Keratinocyte (primary cell): Measurements from ENCODE around the gene OR14J1. TPM values are rescaled to one million over a fixed set of nuclear protein-coding genes. Genes with fewer than 3 reads are reported as not detected.

Source experiments
- DNase-seq: peaks from one replicate; pipeline ENCODE4 v3.0.0-alpha.2; 2011; ENCODE audit warnings: low read depth, missing footprints, low spot score
- FAIRE-seq: peaks from 2 replicates; lab custom pipeline; 2011; peaks lifted over from hg19 to GRCh38; lab: Jason Lieb, UNC
- H2AFZ ChIP-seq: 2 replicates; pipeline ENCODE4 v1.6.0; 2012; ENCODE audit warnings: low read length, control low read depth, inconsistent platforms; ENCODE audit not compliant: control insufficient read depth
- H3K27ac ChIP-seq: 2 replicates; pipeline ENCODE4 v1.5.1; 2011; ENCODE audit warnings: low read length; ENCODE audit not compliant: control insufficient read depth, insufficient read depth
- H3K27me3 ChIP-seq: 3 replicates; pipeline ENCODE4 v1.6.0; 2011; ENCODE audit warnings: low read length; ENCODE audit not compliant: control insufficient read depth, insufficient read depth; ENCODE audit errors: extremely low read depth
- H3K36me3 ChIP-seq, 2 experiments: 2 replicates in 1 of 2; 3 replicates in 1 of 2; pipeline ENCODE4 v1.5.1; 2011; ENCODE audit warnings: low read length in 2 of 2, mild to moderate bottlenecking in 1 of 2; ENCODE audit not compliant: control insufficient read depth in 2 of 2, insufficient read depth in 2 of 2; ENCODE audit errors: extremely low read depth in 1 of 2
- H3K4me1 ChIP-seq: 3 replicates; pipeline ENCODE4 v1.5.1; 2011; ENCODE audit warnings: low read length; ENCODE audit not compliant: control insufficient read depth, insufficient read depth; ENCODE audit errors: extremely low read depth
- H3K4me2 ChIP-seq: 3 replicates; pipeline ENCODE4 v1.6.0; 2011; ENCODE audit warnings: low read depth, low read length; ENCODE audit not compliant: control insufficient read depth, insufficient read depth; ENCODE audit errors: extremely low read depth
- H3K4me3 ChIP-seq, 3 experiments: fragments of 200-600 bp in 1 of 3; sonication (generic) in 1 of 3; 2 replicates in 2 of 3; 3 replicates in 1 of 3; pipeline ENCODE4 v1.5.1; 2011 to 2016; ENCODE audit warnings: low read length in 3 of 3, mild to moderate bottlenecking in 3 of 3, control low read depth in 2 of 3, inconsistent platforms in 1 of 3, low read depth in 1 of 3, mixed read lengths in 1 of 3, mixed run types in 1 of 3, moderate library complexity in 1 of 3; ENCODE audit not compliant: control insufficient read depth in 2 of 3, insufficient read depth in 2 of 3; ENCODE audit errors: extremely low read depth in 1 of 3
- H3K79me2 ChIP-seq: 2 replicates; pipeline ENCODE4 v1.6.0; 2012; ENCODE audit warnings: low read length; ENCODE audit not compliant: control insufficient read depth, insufficient read depth
- H3K9ac ChIP-seq: 3 replicates; pipeline ENCODE4 v1.6.0; 2011; ENCODE audit warnings: low read length; ENCODE audit not compliant: control insufficient read depth, insufficient read depth; ENCODE audit errors: extremely low read depth
- H3K9me1 ChIP-seq: 3 replicates; pipeline ENCODE4 v1.6.0; 2011; ENCODE audit warnings: low read length; ENCODE audit not compliant: control insufficient read depth, insufficient read depth; ENCODE audit errors: extremely low read depth
- H3K9me3 ChIP-seq: 2 replicates; pipeline ENCODE4 v1.5.1; 2012; ENCODE audit warnings: low read depth, low read length; ENCODE audit not compliant: control insufficient read depth
- H4K20me1 ChIP-seq: 3 replicates; pipeline ENCODE4 v1.6.0; 2011; ENCODE audit warnings: low read length; ENCODE audit not compliant: control insufficient read depth, insufficient read depth; ENCODE audit errors: extremely low read depth
- EZH2 ChIP-seq: IDR thresholded peaks from one replicate; pipeline ENCODE4 v1.6.1; 2012; ENCODE audit warnings: inconsistent platforms, mild to moderate bottlenecking, low read length, moderate library complexity
- dilution Hi-C: fragments of 300-500 bp; cut with MboI; formaldehyde crosslinking; loops from one replicate; pipeline ENCODE4 v1.7.0; 2020; ENCODE audit warnings: low sequenced_read_pairs; ENCODE audit not compliant: extremely low pct_ligation_motif_present
- polyA plus RNA-seq, 5 experiments: library from polyadenylated mRNA; depleted of rRNA in 3 of 5; stranded (reverse) in 3 of 5; stranded (forward) in 1 of 5; unstranded in 1 of 5; fragments of >200 nt; gene quantifications; 1 replicate in 1 of 5; 2 replicates in 3 of 5; 3 replicates in 1 of 5; pipeline versions ENCODE4 v1.2.1 to v1.2.3, GENCODE V29; 2011 to 2012; ENCODE audit warnings: missing spikeins in 2 of 5, low read depth in 1 of 5, low replicate concordance in 1 of 5
- TF ChIP-seq, protein P1 (sequence below), 3 experiments: IDR thresholded peaks in 1 of 3; conservative IDR thresholded peaks in 1 of 3; optimal IDR thresholded peaks in 1 of 3; 2 replicates in 2 of 3; 3 replicates in 1 of 3; pipeline versions ENCODE3 to v1.5.1; 2011; ENCODE audit warnings: low read length in 3 of 3, mild to moderate bottlenecking in 3 of 3, moderate library complexity in 2 of 3, control low read depth in 1 of 3, inconsistent platforms in 1 of 3; ENCODE audit not compliant: insufficient read depth in 2 of 3; ENCODE audit errors: extremely low read depth in 1 of 3

OR14J1 gene
- polyA plus RNA-seq, 1 donor (not counting 4 experiments of a cell fraction or from before 2014, with no cell fraction given) = not detected

DNA sequence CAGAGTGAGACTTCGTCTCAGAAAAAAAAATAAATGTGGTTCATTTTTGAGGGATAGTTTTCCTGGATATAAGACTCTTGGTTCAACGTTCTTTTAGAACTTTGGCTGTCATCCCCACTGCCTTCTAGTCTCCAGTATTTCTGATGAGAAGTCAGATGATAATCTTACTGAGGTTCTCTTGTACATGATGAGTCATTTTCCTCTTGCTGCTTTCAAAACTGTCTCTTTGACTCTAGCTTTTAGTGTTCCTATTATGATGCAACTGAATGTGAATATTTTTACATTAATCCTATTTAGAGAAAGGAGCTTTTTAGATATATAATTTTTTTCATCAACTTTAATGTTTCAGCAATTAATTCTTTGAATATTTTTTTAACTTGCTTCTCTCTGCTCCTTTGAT, 46.0 kb upstream of the OR14J1 start:
- Histone ChIP-seq H3K36me3 (no peaks in the 10 kb centered on the region), H3K4me1 (no peaks in the 10 kb centered on the region), H3K79me2 (no peaks in the 10 kb centered on the region), H4K20me1 (no peaks in the 10 kb centered on the region), H3K27ac (no peak overlapping the region), H3K27me3 (no peaks in the 10 kb centered on the region), H3K9ac (no peak overlapping the region), H3K4me3 (no peak overlapping the region), H3K9me3 (no peaks in the 10 kb centered on the region), H2AFZ (no peak overlapping the region), H3K4me2 (no peak overlapping the region), H3K9me1 (no peaks in the 10 kb centered on the region)
- FAIRE-seq (no peak), DNase-seq (no peak)
- dilution Hi-C loops = no loop called here
- TF ChIP-seq, protein P1, sequence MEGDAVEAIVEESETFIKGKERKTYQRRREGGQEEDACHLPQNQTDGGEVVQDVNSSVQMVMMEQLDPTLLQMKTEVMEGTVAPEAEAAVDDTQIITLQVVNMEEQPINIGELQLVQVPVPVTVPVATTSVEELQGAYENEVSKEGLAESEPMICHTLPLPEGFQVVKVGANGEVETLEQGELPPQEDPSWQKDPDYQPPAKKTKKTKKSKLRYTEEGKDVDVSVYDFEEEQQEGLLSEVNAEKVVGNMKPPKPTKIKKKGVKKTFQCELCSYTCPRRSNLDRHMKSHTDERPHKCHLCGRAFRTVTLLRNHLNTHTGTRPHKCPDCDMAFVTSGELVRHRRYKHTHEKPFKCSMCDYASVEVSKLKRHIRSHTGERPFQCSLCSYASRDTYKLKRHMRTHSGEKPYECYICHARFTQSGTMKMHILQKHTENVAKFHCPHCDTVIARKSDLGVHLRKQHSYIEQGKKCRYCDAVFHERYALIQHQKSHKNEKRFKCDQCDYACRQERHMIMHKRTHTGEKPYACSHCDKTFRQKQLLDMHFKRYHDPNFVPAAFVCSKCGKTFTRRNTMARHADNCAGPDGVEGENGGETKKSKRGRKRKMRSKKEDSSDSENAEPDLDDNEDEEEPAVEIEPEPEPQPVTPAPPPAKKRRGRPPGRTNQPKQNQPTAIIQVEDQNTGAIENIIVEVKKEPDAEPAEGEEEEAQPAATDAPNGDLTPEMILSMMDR (optimal IDR thresholded peaks at IDR 0.05 in 1 of 3, IDR thresholded peaks at IDR 0.05 in 1 of 3, conservative IDR thresholded peaks at IDR 0.05 in 1 of 3; ENCODE audit: extremely low read depth in 1 of 3, insufficient read depth in 2 of 3, low read length in 3 of 3) = no peak
- TF ChIP-seq EZH2 = no peak

DNA sequence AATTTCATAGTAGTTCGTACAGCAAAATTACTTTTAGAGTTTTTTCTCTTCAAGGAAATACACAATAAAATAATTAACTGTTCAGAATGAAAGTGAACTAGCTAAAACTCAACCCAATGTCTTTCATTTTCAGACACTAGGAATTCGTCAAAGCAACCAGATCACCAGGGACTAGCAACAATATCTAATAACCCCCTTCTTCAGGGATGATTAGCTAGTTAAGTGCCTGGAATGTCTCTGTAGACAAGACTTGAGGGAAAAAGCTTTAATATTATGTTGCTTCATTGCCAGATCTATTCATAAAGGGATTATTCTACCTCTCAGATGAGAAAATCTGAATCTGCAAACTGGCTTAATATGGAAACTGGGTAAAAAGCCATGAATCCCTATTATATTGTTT, 41.8 kb upstream of the OR14J1 start:
- TF ChIP-seq EZH2 = no peak
- TF ChIP-seq, protein P1 (optimal IDR thresholded peaks at IDR 0.05 in 1 of 3, IDR thresholded peaks at IDR 0.05 in 1 of 3, conservative IDR thresholded peaks at IDR 0.05 in 1 of 3; ENCODE audit: extremely low read depth in 1 of 3, insufficient read depth in 2 of 3, low read length in 3 of 3) = no peak
- H3K9me1 ChIP-seq = no peaks in the 10 kb centered on the region
- dilution Hi-C loops = no loop called here

More for the DNA sequence above, 41.8 kb upstream of the OR14J1 start:
- H3K9ac ChIP-seq = no peak overlapping the region
- no peaks in the 10 kb centered on the region for H3K36me3 ChIP-seq
- DNase-seq = no peak
- FAIRE-seq = no peak
- H3K27me3 ChIP-seq = no peaks in the 10 kb centered on the region
- H3K9me3 ChIP-seq = no peaks in the 10 kb centered on the region
- no peak overlapping the region for H3K4me2 ChIP-seq
- no peaks in the 10 kb centered on the region for H3K79me2 ChIP-seq
- H3K27ac ChIP-seq = no peak overlapping the region
- no peaks in the 10 kb centered on the region for H3K4me1 ChIP-seq
- H4K20me1 ChIP-seq = no peaks in the 10 kb centered on the region
- H2AFZ ChIP-seq = no peak overlapping the region
- H3K4me3 ChIP-seq = no peak overlapping the region
